Measurements from ENCODE around the gene TJP1.
"Not testable (repeated sequence)": the region's sequence is repeated elsewhere in the genome, so short reads cannot be mapped to it uniquely, and the experiment has no call there.

TJP1 gene

GRCh38 chr15:29700296-29700695, 122.0 kb downstream of the TJP1 start:
- DNase-seq (ENCODE audit: low spot score): no peak

- no peak for DNase-seq (ENCODE audit: low spot score)
Observed at GRCh38 chr15:29699791-29700190, 122.5 kb downstream of the TJP1 start.

DNA sequence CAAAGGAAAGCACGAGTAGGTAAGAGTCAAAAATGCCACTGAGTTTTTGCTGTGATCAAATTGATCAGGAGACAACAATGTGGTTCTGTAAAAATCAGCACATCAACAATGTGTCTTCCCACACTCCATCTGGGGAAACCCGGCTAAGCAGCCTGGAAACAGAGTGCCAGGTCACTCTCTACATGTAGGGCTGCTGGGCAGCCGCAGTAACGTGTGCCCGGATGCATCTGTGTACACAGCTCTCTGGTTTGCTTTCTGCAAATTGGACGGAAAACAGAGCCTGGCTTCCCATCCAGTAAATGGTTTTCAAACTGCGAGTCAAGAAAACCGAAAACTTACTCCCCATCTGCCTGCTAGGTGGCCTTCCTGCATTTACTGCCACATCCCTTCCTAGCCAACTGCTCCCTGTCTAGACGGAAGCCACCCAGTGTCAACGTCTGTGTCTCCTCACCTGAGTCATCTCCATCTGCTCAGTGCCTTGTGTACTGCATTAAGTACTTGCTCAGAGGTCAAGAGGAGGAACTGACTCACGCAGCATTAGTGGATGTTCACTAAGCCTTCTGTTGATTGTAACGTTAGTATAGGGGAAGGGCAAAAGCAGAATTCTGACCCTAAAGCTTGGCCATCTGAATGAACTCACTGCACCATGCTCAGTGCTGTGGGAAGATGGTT, 124.1 kb downstream of the TJP1 start:
- no peak for DNase-seq (ENCODE audit: low spot score)

DNA sequence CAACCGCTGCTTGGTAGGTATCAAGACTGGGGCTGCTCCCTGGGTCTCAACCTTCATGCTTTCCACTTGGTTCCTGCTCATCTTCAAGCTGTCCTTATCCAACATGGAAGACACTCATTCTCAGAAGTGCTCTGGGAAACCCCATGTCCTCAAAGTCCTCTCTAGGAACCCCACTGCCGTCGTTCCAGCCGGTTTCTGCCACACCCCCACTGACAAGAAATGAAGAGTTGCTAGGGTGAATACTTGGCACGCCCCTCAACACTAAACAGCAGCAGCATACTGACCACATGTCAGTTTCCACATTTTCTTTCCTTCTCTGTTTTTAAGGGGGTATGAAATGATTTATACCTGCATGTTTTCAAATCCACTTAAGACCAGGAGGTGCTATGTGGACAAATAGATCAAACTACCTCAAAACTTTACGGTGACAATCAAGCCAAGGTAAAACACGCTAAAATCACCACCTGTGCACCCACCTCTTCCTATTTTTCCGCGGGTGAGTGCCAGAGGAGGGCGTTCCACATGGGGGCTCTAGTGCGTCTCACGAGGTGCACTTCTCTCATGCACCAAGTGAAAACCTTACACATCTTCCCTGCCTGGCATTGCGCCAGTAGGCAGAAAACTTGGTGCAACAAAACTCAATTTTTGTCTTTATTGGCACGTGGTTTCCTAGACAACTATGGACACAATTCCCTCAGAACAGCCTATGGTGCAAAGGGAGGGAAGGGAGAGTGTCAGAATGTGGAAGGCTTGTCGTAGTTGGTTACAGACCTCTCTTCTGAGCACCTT, 125.1 kb downstream of the TJP1 start:
- no peak for DNase-seq (ENCODE audit: low spot score)

DNA sequence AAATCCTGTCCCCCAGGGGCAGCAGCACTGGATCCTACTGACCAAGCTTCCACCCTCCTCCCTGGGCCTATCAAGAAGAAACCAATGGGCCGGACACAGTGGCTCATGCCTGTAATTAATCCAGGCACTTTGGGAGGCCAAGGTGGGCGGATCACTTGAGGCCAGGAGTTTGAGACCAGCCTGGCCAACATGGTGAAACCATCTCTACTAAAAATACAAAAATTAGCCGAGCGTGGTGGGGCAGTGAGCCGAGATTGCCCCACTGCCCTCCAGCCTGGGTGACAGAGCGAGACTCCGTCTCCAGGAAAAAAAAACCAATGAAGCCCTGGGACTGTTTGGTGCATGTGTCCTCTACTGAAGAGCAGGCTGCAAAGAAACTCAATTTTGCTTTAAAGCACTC, 125.8 kb downstream of the TJP1 start:
- DNase-seq (ENCODE audit: low spot score): not testable (repeated sequence)

GRCh38 chr15:29695489-29696167, 126.6 kb downstream of the TJP1 start:
- DNase-seq (ENCODE audit: low spot score): no peak

DNA sequence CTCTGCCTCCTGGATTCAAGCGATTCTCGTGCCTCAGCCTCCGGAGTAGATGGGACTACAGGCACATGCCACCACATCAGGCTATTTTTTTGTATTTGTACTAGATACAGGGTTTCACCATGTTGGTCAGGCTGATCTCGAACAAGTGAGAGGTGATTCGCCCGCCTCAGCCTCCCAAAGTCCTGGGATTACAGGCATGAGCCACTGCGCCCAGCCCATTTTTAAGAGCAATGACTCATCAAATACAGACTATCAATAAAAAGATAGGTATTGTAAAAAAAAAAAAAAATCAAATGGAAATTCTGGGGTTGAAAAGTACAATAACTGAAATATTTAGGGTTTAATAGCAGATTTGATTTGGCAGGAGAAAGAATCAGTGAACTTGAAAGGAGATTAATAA, 129.0 kb downstream of the TJP1 start:
- no peak for DNase-seq (ENCODE audit: low spot score)

GRCh38 chr15:29692527-29692926, 129.7 kb downstream of the TJP1 start:
- DNase-seq (ENCODE audit: low spot score): no peak

DNA sequence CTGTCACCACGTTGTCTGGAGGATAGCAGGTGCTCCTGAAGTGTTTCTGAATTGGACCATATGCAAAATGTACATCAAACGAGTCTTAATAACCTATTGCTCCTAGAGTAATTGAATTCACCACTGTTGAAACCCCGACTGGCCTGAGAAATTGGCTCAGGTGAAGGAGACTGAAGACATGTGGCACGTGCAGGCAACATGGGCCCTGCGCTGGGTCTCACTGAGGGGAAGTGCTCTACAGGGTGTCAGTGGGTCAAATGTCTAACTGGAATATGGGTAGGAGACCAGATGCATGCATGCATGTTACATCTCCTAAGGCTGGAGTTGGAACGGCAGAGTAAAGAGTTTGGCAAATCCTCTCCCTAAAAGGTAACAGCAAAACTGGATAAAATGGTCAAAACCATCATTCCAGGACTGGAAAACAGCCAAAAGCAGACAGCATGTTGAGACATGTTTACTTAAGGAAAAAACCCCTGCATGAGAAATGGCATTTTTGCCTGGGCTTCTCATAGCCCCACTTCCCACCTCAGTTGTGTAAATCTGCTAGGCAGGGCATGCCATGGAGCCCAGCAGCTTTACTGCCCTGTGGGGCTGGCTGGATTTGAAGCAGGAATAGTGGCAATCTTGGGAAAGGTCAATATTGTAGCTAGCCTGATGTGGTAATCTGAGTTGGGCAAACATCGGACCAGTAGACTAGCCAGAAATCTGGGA, 131.3 kb downstream of the TJP1 start:
- DNase-seq (ENCODE audit: low spot score): no peak

GRCh38 chr15:29689287-29689986, 132.8 kb downstream of the TJP1 start:
- DNase-seq (ENCODE audit: low spot score): no peak

- DNase-seq (ENCODE audit: low spot score): no peak
Observed at GRCh38 chr15:29688506-29689286, 133.6 kb downstream of the TJP1 start.

DNA sequence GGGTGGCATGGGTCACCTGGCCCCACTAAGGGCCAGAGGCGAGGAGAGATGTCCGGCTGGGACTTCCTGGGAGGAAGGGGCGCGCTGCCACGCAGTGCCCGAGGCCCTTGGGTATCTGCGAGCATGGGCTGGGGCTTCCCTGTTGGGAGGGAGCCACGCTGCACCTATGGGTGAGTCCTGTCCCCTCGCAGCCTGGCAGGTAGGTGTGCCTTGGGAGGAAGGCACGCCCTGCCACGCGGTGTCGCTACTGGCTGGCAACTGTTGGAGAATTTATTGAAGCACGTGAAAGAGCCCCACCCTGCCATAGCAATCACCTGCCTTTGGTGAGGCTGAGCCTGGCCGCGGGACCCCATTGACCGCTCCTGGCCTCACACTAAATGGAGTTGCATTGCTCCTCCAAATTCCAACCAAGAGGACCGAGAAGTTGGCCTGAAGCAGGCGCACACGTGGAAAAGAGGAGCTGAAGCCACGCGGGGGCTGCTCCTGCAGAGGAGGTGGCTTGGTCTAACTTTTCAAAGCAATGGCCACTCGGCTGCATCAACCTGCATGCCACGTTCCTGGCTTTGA, 134.2 kb downstream of the TJP1 start:
- no peak for DNase-seq (ENCODE audit: low spot score)

DNA sequence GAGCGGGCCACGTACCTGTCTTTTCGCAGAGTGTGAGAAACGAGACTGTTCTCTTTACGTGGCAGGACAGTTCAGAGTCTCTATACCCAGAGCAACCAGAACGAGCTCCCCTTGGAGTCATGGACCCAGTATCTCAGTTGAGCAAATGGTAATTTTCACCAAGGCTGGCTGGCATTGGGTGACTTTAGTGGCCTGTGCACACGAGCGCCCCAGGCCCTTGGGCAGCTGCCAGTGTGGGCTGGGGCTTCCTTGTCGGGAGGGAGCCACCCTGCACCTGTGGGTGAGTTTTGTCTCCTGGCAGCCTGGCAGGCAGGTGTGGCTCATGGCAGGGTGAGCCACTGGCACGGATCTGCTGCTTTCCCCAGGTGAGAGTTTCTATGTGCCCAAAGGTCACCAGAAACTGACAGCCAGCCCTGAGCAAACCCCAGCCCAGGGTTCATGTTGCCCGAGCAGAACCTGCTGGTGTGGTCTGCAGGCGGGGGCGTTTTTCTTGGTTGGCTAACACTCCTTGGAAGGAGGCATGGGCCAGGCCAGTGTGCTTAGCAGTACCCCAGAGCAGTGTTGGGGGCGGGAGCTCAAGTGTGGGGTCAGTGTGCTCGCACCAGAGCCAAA, 135.0 kb downstream of the TJP1 start:
- DNase-seq (ENCODE audit: low spot score): no peak

DNA sequence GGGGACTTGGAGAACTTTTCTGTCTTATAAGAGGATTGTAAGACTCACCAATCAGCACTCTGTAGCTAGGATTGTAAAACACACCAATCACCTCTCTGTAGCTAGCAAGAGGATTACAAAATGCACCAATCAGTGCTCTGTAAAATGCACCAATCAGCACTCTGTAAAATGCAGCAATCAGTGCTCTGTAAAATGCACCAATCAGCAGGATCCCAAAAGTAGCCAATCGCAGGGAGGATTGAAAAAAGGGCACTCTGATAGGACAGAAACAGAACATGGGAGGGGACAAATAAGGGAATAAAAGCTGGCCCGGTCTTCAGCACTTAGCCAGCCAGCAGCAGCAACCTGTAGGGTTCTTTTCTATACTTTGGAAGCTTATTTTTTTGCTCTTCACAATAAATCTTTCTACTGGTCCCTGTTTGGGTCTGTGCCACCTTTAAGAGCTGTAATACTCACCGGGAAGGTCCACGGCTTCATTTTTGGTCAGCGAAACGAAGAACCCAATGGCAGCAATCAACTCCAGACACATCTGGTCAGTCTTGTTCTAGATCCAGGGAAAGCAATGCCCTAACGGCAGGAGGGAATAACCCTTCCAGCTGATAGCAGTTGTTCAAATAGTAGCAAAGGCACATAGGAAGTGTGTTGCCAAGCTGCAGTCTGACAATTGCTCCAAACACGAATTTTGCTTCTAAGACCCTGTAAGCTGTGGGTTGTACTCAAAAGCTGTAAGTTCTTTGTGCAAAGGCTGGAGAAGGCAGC, 135.6 kb downstream of the TJP1 start:
- no peak for DNase-seq (ENCODE audit: low spot score)

DNA sequence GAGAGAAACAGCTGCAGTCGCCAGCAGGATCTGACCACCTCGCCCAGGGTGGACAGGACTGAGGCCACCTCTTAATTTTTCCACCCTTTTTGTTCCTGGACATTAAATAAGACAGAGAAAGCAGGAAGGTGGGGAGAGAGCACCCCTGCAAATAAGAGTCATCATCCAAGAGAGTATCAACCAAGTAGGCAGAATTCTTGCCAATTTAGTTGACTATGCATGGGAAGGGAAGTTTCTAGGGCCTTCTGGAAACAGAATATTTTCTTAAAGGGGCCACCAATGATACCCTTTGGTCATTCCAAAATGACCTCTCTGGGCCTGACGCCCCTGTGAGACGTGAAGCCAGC, 136.2 kb downstream of the TJP1 start:
- no peak for DNase-seq (ENCODE audit: low spot score)

- no peak for DNase-seq (ENCODE audit: low spot score)
Observed at GRCh38 chr15:29685156-29686078, 136.9 kb downstream of the TJP1 start.

GRCh38 chr15:29682781-29683180, 139.5 kb downstream of the TJP1 start:
- DNase-seq (ENCODE audit: low spot score): no peak

GRCh38 chr15:29682361-29682760, 139.9 kb downstream of the TJP1 start:
- DNase-seq (ENCODE audit: low spot score): no peak

DNA sequence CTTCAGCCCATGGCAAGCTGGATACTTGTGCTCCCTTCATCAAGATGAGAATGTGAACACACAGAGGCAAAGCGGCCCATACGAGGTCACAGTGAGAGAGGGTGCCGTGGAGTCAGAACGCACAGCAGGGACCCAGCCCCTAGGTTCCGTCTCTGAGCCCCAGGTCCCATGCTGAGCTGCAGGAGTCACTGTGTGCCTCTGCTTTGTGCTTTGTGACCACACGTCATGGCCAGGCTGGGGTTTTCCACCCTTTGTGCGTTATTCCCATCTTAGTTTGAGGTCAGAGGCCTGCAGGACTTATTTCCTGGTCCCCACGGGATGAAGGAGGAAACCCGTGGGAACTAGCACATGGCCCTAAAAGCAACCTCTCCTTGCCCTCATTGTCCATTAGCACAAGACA, 140.3 kb downstream of the TJP1 start:
- no peak for DNase-seq (ENCODE audit: low spot score)
